GM21528 (cell line): Measurements from ENCODE around the gene PITPNM3.
A peak's percentile ranks its signal among the peaks of the same experiment; 100 is the strongest.

Experiments used
- ATAC-seq: cut with Tn5 transposase; IDR thresholded peaks from one replicate; pipeline ENCODE4 v1.9.1; 2021; ENCODE audit warnings: mild to moderate bottlenecking, moderate library complexity; ENCODE audit not compliant: unreplicated experiment, low FRiP score

Gene PITPNM3

DNA sequence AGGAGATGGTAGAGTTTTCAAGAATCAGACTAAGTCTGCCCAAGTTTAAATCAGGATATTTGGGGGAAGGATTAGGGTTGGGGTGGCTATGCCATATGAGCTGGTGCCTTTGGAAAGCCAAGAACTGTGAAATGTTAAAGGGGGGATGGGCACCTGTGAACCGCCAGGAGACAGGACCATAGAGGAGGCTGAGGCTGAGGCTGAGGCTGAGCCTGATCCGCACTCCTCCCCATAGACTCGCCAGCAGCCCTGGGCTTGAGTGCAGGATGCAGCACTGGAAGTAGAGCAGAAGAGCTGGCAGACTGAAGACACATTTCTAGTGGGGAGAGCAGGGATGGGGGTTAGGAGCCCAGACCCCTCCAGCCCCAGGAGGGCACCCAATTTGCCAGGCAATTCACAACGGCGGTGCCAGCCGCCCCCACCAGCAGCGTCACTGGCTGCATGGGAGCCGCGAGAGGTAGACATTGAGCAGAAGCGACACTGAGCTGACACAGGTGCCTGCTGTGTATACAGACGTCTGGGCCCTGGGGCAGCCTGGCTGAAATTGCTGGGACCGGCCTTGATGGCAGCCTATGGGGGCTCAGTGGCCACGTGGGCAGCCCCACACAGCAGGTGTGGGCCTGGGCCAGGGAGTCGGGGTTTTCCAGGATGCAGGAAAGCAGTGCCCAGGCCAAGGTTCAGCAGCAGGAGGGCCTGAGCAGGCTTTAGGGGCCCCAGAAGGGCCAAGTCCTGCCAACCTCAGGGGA lies 102.9 kb downstream of the PITPNM3 start:
- no peak for ATAC-seq

DNA sequence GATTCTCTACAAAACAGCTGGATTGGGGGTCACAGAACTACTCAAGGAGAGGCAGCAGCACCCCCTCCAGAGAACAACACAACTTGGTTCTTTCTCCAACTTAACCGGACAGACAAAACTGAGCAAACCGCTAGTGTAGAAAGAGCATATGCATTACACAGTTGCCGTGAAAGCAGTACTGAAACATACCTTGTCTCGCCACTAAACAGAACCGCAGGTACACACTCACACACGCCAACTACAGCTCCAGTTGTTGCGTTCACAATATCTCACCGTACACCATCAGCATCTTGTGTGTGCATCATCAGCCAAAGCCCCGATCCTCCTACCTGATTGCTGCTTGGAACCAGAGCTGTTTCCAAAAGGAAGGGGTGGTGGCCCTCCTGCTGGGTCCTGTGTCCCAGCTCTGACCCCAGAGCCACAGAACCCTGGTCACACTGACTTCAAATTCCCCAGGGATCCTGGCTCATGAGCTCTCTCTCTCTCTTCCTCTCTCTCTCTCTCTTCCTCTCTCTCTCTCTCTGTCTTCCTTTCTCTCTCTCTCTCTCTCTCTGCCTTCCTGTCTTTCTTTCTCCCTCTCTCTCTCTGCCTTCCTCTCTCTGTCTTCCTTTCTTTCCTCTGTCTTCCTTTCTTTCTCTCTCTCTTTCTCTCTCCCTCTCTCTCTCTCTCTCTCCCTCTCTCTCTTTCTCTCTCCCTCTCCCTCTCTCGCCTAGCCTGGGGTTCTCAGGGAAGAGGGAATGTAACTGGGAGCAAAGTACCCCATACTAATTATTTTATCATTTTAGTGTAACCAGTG lies 103.7 kb downstream of the PITPNM3 start:
- no peak for ATAC-seq

- no peak for ATAC-seq
These were observed 105.2 kb downstream of the PITPNM3 start for GRCh38 chr17:6450926-6451832.

- ATAC-seq, result no peak
These were observed 107.0 kb downstream of the PITPNM3 start for GRCh38 chr17:6449307-6449706.

DNA sequence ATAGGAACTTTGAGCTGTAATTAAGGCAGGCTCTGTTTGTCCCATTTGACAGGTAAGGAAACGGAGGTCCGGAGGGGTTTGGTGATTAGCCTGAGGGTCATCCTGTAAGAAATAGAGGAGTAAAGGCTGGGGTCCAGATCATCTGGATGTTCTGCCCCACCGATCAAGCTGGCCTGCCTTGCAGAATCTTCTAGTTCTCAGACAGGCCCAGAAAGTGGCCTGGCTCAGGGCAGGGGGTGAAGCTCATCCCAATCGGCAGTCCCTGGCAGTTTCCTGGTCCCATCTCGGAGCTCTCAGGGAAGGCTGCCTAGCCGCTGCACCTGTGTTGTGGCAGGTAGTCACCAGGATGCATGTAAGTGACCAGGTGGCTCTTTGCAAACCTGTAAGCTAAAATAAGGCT lies 107.9 kb downstream of the PITPNM3 start:
- ATAC-seq, result no peak

DNA sequence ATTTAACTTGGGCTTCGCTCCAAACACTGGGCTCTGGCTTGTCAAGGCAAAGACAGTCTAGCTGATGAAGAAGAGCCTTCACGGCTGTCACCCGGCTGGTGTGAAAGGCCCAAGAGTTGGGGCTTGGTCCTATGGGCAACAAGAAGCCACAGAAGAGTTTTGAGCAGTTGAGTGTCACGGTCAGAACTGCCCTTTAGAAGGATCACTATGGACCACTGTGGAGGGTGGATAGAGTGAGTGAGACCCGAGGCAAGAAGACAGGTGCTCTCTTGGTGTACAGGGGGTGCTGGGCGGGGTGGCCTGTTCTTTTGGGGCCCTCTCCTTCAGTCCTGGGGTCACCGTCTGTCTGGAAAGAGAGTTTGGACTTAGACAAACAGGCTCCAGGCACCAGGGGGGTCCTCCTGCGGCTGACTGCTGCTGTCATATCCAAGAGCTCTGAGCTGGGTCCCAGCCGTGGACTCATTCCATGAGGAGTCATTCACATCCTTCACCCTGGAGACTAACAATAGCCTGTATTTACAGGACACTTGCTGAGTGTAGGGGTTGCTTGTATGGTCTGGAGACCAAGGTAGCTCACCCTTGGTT lies 109.7 kb downstream of the PITPNM3 start:
- no peak for ATAC-seq

- no peak for ATAC-seq
These were observed 111.6 kb downstream of the PITPNM3 start for GRCh38 chr17:6444571-6445335.

DNA sequence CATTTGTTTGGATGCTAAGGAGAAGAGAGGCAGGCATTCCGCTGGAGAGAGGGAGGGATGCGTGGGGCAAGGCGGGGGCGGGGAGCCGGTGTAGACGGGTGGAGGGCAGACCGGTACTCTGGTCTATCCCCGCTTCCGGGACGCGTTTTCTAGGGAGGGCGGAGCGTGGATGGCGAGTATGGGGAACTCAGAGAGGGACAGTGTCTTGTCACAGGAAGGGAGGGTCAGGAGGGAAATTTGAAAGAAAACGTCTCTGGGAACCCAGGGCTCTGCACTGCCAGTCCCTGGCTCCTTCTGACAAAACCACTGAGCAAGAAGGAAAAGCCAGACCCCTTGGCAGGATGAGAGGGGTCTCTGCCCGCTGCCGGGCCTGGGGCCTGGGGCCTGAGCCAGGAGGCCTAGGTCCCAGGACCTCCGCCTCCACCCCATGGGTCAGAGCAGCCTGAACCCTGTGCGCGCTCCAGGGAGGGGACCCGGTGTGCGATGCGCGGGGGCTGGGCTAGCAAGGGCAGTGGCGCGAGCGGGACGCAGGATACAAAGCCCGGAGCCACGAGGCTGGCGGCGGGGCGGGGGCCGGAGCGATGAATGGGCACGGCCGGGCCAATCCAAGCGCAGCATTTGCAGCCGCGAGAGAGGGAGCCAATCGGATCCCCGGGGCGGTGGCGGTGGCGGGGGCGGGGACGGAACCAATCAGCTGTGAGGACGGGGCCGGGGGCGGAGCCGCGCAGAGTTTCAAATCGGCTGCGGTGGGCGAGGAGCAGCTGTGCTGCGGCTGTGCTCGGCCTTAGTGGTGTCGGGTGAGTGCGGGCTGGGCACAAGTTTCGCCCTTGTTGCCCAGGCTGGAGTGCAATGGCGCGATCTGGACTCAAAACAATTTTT lies 112.4 kb downstream of the PITPNM3 start, which contains the start of gene PIMREG:
PIMREG (plus strand) TSS at position 764 of the 879 bp plus-strand sequence. CDS start 656 bp downstream, outside the sequence.
- peak; percentile 80 for ATAC-seq

- no peak for ATAC-seq
These were observed 113.6 kb downstream of the PITPNM3 start for GRCh38 chr17:6442775-6443174.

DNA sequence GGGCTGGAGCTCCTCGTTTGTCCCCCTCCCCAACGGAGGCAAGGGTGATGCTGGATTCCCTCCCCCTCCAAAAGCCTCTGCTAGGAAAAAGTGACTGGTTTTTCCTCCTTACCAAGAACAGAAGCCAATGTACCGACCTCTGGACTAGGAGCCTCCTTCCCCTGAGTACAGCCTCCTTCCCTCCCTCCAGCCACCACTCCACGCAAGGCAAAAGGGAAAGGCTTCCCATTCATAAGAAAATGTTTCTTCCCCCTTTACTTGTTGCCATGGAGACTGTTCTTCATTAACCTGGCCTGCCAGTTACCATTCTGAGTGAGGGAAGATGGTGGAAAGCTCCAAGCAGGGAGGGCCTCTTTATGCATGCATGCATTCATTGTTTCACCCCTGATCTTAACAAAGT lies 116.4 kb downstream of the PITPNM3 start:
- ATAC-seq, result no peak

GRCh38 chr17:6437956-6438355 lies 118.4 kb downstream of the PITPNM3 start:
- ATAC-seq, result no peak

GRCh38 chr17:6437466-6437865 lies 118.9 kb downstream of the PITPNM3 start:
- ATAC-seq, result no peak

GRCh38 chr17:6435968-6436367 lies 120.4 kb downstream of the PITPNM3 start:
- ATAC-seq, result no peak

DNA sequence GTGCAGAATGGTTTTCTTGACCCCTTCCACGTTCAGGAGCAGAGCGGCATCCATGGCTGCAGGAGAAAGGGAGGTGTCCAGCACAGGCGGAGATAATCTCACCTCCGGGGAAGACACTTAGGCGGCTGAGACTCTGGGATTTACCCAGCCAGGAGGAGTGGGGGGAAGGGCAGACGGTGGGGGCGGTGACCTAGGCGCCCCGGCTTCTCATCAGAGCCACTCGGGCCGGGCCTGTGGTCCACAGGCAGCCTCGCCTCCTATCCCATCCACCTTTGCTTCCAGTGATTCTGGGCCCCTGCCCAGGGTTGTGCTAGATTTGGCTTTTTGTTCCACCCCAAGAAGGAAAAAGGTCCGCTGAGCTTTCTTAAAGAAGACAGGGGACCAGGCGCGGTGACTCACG lies 121.3 kb downstream of the PITPNM3 start, which contains the start of gene AIPL1:
AIPL1 (minus strand) TSS at position 71 of the 400 bp plus-strand sequence; CDS start at position 54, 17 bp downstream.
- no peak for ATAC-seq

DNA sequence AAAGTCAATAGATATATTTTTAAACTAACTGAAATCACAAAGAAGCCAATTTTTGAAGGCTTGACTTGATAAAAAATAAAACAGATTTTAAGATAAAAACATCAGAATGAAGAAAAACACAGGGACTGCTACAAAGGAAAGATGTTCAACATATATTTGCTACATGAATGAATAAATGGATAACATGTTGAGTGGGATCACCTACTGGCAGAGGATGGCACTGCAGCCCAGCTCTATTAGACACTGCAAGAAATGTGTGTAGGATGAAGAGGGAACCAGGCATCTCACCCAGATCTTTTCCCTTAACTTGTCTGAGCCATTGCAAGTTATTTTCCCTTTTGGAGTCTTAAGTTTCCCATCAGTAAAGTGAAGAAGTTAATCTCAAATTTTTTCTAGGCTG lies 125.6 kb downstream of the PITPNM3 start:
- ATAC-seq, result no peak

GRCh38 chr17:6429266-6429665 lies 127.1 kb downstream of the PITPNM3 start:
- no peak for ATAC-seq

GRCh38 chr17:6428207-6428965 lies 128.0 kb downstream of the PITPNM3 start:
- no peak for ATAC-seq

DNA sequence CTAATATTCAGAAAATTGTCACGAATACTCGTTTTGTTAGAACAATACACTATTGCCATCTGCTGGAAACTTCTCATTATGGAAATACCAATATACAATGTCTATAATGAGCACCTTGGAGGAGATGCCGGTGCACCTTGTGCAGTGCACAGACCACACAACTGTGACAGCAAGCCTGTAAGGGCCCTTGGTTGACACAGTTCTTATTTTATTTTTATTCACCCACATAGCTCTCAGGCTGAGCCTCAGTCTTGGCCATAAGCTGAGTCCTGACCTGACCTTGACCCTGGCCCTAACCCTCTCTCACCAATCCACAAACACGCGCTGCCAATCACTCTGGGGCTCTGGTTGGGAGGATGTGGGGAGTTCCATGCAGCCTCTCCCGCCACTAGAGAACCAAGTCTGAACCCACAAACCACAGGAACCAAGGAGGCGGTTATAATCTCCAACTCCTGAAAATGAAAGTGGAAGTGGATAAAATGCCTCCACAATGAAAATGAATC lies 129.0 kb downstream of the PITPNM3 start:
- ATAC-seq, result no peak
